A549 (cell line): ENCODE measurements around the gene EXOC4. TPM values are rescaled to one million over a fixed set of nuclear protein-coding genes. Genes with fewer than 3 reads are reported as not detected.

ENCODE experiments used
- ATAC-seq, 2 experiments: fragments of 200-7000 bp in 1 of 2; fragments of >200 bp in 1 of 2; cut with Nextera tagmentation in 1 of 2; cut with Tn5 transposase in 1 of 2; 3 replicates each; pipeline versions ENCODE4 v1.8.0 to v1.9.1; 2018 to 2020; ENCODE audit warnings: mild to moderate bottlenecking in 1 of 2, moderate library complexity in 1 of 2
- CTCF ChIA-PET: fragments of 300-600 bp; sonication (Branson Sonifier 250); formaldehyde crosslinking; extraction: SDS; loops from one replicate; lab custom pipeline; 2021; ENCODE audit warnings: antibody characterized with exemption, inconsistent platforms; lab: Yijun Ruan, JAX
- POLR2A ChIA-PET: fragments of 350-600 bp; formaldehyde crosslinking; extraction: SDS; loops from one replicate; lab custom pipeline; 2021; ENCODE audit warnings: antibody characterized with exemption, inconsistent platforms; lab: Yijun Ruan, JAX
- DNase-seq, 2 experiments: peaks; one replicate each; pipeline versions ENCODE4 v3.0.0 to v3.0.0-alpha.2; 2011 to 2016; ENCODE audit warnings: low read depth in 1 of 2, low spot score in 1 of 2
- FAIRE-seq: peaks from 2 replicates; lab custom pipeline; 2011; peaks lifted over from hg19 to GRCh38; lab: Jason Lieb, UNC
- H3K27ac ChIP-seq, 2 experiments: fragments of >200 bp; sonication (Bioruptor Twin); formaldehyde crosslinking; 3 replicates each; pipeline ENCODE4 v1.5.1; 2016 to 2017
- H3K4me1 ChIP-seq: fragments of >200 bp; sonication (Bioruptor Twin); formaldehyde crosslinking; 3 replicates; pipeline ENCODE4 v1.6.1; 2016
- H3K4me2 ChIP-seq: fragments of >200 bp; sonication (Bioruptor Twin); formaldehyde crosslinking; 3 replicates; pipeline ENCODE4 v1.6.1; 2016
- H3K4me3 ChIP-seq: fragments of >200 bp; sonication (Bioruptor Twin); formaldehyde crosslinking; 3 replicates; pipeline ENCODE4 v1.5.1; 2016
- H3K9me3 ChIP-seq: fragments of >200 bp; sonication (Bioruptor Twin); formaldehyde crosslinking; 3 replicates; pipeline ENCODE4 v1.6.1; 2016
- BHLHE40 ChIP-seq: IDR thresholded peaks from 2 replicates; pipeline ENCODE4 v1.6.1; 2012; ENCODE audit warnings: low read depth, low read length, inconsistent platforms
- CBX2 ChIP-seq: fragments of 200-600 bp; sonication (generic); IDR thresholded peaks from 2 replicates; pipeline ENCODE4 v1.6.1; 2016; ENCODE audit warnings: low read depth, mild to moderate bottlenecking, borderline replicate concordance
- CBX8 ChIP-seq: fragments of 200-600 bp; sonication (generic); IDR thresholded peaks from 2 replicates; pipeline ENCODE4 v1.6.1; 2016
- CHD2 ChIP-seq: fragments of 150-350 bp; IDR thresholded peaks from 2 replicates; pipeline ENCODE4 v1.6.1; 2014; ENCODE audit warnings: low read length; ENCODE audit not compliant: partially characterized antibody
- ELK1 ChIP-seq: fragments of 150-350 bp; IDR thresholded peaks from 2 replicates; pipeline ENCODE4 v1.6.1; 2014; ENCODE audit warnings: low read depth, mild to moderate bottlenecking, low read length
- FOSB ChIP-seq: fragments of 250-450 bp; sonication (Bioruptor Pico); IDR thresholded peaks from 2 replicates; pipeline ENCODE4 v1.5.0; 2020; ENCODE audit warnings: mild to moderate bottlenecking, moderate library complexity
- GATA3 ChIP-seq: IDR thresholded peaks from 2 replicates; pipeline ENCODE4 v1.6.1; 2012; ENCODE audit warnings: borderline replicate concordance
- HDAC2 ChIP-seq: fragments of 200-600 bp; sonication (generic); IDR thresholded peaks from 2 replicates; pipeline ENCODE4 v1.6.1; 2016
- HEYL ChIP-seq: fragments of 250-450 bp; sonication (Bioruptor Pico); IDR thresholded peaks from 2 replicates; pipeline ENCODE4 v1.8.0; 2021; ENCODE audit warnings: mild to moderate bottlenecking, moderate library complexity
- HOXB13 ChIP-seq: fragments of 250-450 bp; sonication (Bioruptor Pico); IDR thresholded peaks from 2 replicates; pipeline ENCODE4 v1.5.0; 2020; ENCODE audit warnings: low read depth, mild to moderate bottlenecking, moderate library complexity
- HOXB5 ChIP-seq: fragments of 250-450 bp; sonication (Bioruptor Pico); IDR thresholded peaks from 2 replicates; pipeline ENCODE4 v1.5.0; 2020; ENCODE audit warnings: mild to moderate bottlenecking, moderate library complexity
- JUN ChIP-seq, 2 experiments: fragments of >200 bp; sonication (Bioruptor Twin); formaldehyde crosslinking; IDR thresholded peaks; 2 replicates in 1 of 2; 3 replicates in 1 of 2; pipeline ENCODE4 v1.6.1; 2016 to 2017
- JUNB ChIP-seq: fragments of >200 bp; sonication (Bioruptor Twin); formaldehyde crosslinking; IDR thresholded peaks from 2 replicates; pipeline ENCODE4 v1.6.1; 2016
- MAZ ChIP-seq: fragments of 150-350 bp; IDR thresholded peaks from 2 replicates; pipeline ENCODE4 v1.6.1; 2014; ENCODE audit warnings: antibody characterized with exemption, low read depth, low read length, borderline replicate concordance
- NPAS2 ChIP-seq: fragments of 250-450 bp; sonication (Bioruptor Pico); IDR thresholded peaks from 2 replicates; pipeline ENCODE4 v1.8.0; 2022; ENCODE audit warnings: mild to moderate bottlenecking, moderate library complexity, borderline replicate concordance
- NR3C1 ChIP-seq: fragments of >200 bp; sonication (Bioruptor Twin); formaldehyde crosslinking; IDR thresholded peaks from 3 replicates; pipeline ENCODE4 v1.6.1; 2017
- PBX3 ChIP-seq: IDR thresholded peaks from 2 replicates; pipeline ENCODE4 v1.6.1; 2012
- PHF8 ChIP-seq: fragments of 200-600 bp; sonication (generic); IDR thresholded peaks from 2 replicates; pipeline ENCODE4 v1.6.1; 2016; ENCODE audit warnings: low read depth, mild to moderate bottlenecking, antibody characterized with exemption, moderate library complexity, borderline replicate concordance
- POLR2AphosphoS2 ChIP-seq: conservative IDR thresholded peaks from 2 replicates; pipeline ENCODE4 v1.6.1; 2012; ENCODE audit warnings: low read length, improper control_type of control experiment, inconsistent platforms
- RAD21 ChIP-seq, 2 experiments: fragments of >200 bp in 1 of 2; sonication (Bioruptor Twin) in 1 of 2; formaldehyde crosslinking in 1 of 2; IDR thresholded peaks in 1 of 2; conservative IDR thresholded peaks in 1 of 2; 2 replicates in 1 of 2; 3 replicates in 1 of 2; pipeline ENCODE4 v1.6.1; 2012 to 2018; ENCODE audit warnings: inconsistent platforms in 1 of 2
- REST ChIP-seq: fragments of 200-600 bp; sonication (generic); IDR thresholded peaks from 2 replicates; pipeline ENCODE4 v1.6.1; 2016; ENCODE audit warnings: antibody characterized with exemption, mild to moderate bottlenecking, moderate library complexity
- RFX5 ChIP-seq: fragments of 450-650 bp; IDR thresholded peaks from 2 replicates; pipeline ENCODE4 v1.7.1; 2014; ENCODE audit warnings: antibody characterized with exemption, mild to moderate bottlenecking, moderate library complexity
- RNF2 ChIP-seq: fragments of 200-600 bp; sonication (generic); IDR thresholded peaks from 2 replicates; pipeline ENCODE4 v1.6.1; 2016; ENCODE audit warnings: low read depth, mild to moderate bottlenecking, antibody characterized with exemption, moderate library complexity, borderline replicate concordance
- TFCP2L1 ChIP-seq: fragments of 250-450 bp; sonication (Bioruptor Pico); IDR thresholded peaks from 2 replicates; pipeline ENCODE4 v1.5.0; 2021; ENCODE audit warnings: mild to moderate bottlenecking
- ZFP36 ChIP-seq: fragments of 450-650 bp; IDR thresholded peaks from 2 replicates; pipeline ENCODE4 v1.6.1; 2014; ENCODE audit warnings: borderline replicate concordance; ENCODE audit not compliant: partially characterized antibody
- ZSCAN20 ChIP-seq: fragments of 250-450 bp; sonication (Bioruptor Pico); IDR thresholded peaks from 2 replicates; pipeline ENCODE4 v1.8.0; 2022; ENCODE audit warnings: mild to moderate bottlenecking, moderate library complexity
- WGBS: methylation state at CpG from one replicate; pipeline ENCODE4 v1.1.6; 2017; ENCODE audit errors: missing lambda C conversion rate; 5-methylcytosine and 5-hydroxymethylcytosine counted together
- polyA plus RNA-seq, 4 experiments: library from polyadenylated mRNA; depleted of rRNA in 3 of 4; stranded (reverse); fragments of >200 nt; fragmentation: RNase III in 1 of 4; extraction: RNeasy Plus Mini Kit Qiagen cat#74134 plus additional on column Dnase treatment in 1 of 4; gene quantifications; 2 replicates in 3 of 4; 3 replicates in 1 of 4; pipeline ENCODE4 v1.2.3, GENCODE V29; 2011 to 2017

Gene EXOC4
- polyA plus RNA-seq, 2 of the 4 experiments (the other 2 are of a cell fraction), result 33.4 to 73.1 TPM

GRCh38 chr7:133398506-133398905 lies 145.6 kb downstream of the EXOC4 start (continued):
- TF ChIP-seq RAD21 (conservative IDR thresholded peaks at IDR 0.05 in 1 of 2, IDR thresholded peaks at IDR 0.05 in 1 of 2) (no peak), NR3C1 (no peak)

- POLR2A ChIA-PET, result no interaction called here
- no peak for ATAC-seq
These were observed 148.3 kb downstream of the EXOC4 start for GRCh38 chr7:133401225-133401624.

GRCh38 chr7:133408212-133408611 lies 155.3 kb downstream of the EXOC4 start:
- no peak for ATAC-seq
- no peaks in the 10 kb centered on the region for H3K4me1 ChIP-seq
- ChIA-PET POLR2A (no interaction called here), CTCF (interaction anchor here (0.6 kb wide), 1 partner anchor 864 kb away, joined by 3 read pairs; no protein-coding TSS in a partner anchor)
- no peak for DNase-seq
- 77% methylated on average over 2 of the region's 2 CpGs for WGBS
- no peaks in the 10 kb centered on the region for H3K9me3 ChIP-seq
- H3K27ac ChIP-seq, result no peak overlapping the region
- no peak overlapping the region for H3K4me2 ChIP-seq
- no peak overlapping the region for H3K4me3 ChIP-seq
- no peak for FAIRE-seq
- TF ChIP-seq PBX3 (no peak), JUN (IDR thresholded peaks at IDR 0.05) (no peak), ELK1 (no peak), RFX5 (no peak), RNF2 (no peak), HOXB5 (CRISPR knock-in tag) (no peak), HDAC2 (no peak), NPAS2 (CRISPR knock-in tag) (no peak), BHLHE40 (no peak), MAZ (no peak), PHF8 (no peak), CBX2 (no peak), ZSCAN20 (no peak), ZFP36 (no peak), FOSB (CRISPR knock-in tag) (no peak)

More at GRCh38 chr7:133401225-133401624, 148.3 kb downstream of the EXOC4 start:
- H3K9me3 ChIP-seq, result no peaks in the 10 kb centered on the region
- 96% methylated on average over 1 of the region's 1 CpG for WGBS
- no peak overlapping the region for H3K4me2 ChIP-seq
- TF ChIP-seq GATA3 (no peak), CBX8 (no peak), RAD21 (conservative IDR thresholded peaks at IDR 0.05 in 1 of 2, IDR thresholded peaks at IDR 0.05 in 1 of 2) (no peak), CBX2 (no peak), HEYL (CRISPR knock-in tag) (no peak), CHD2 (no peak), ELK1 (no peak), REST (no peak), TFCP2L1 (CRISPR knock-in tag) (no peak), NPAS2 (CRISPR knock-in tag) (no peak), HOXB5 (CRISPR knock-in tag) (no peak), RFX5 (no peak), HOXB13 (CRISPR knock-in tag) (no peak), POLR2AphosphoS2 (no peak), JUN (IDR thresholded peaks at IDR 0.05) (no peak), JUNB (no peak), ZFP36 (no peak)
- no peak overlapping the region for H3K27ac ChIP-seq
- no peak overlapping the region for H3K4me3 ChIP-seq
- FAIRE-seq, result no peak
- CTCF ChIA-PET, result no interaction called here
- no peak for DNase-seq
- H3K4me1 ChIP-seq, result no peaks in the 10 kb centered on the region
